ENCODE results near the gene STK31.
"Not testable (repeated sequence)": the region's sequence is repeated elsewhere in the genome, so short reads cannot be mapped to it uniquely, and the experiment has no call there.

The STK31 gene

GRCh38 chr7:23713285-23714149 is 3.5 kb downstream of the STK31 start:
- DNase-seq (ENCODE audit: low read depth in 2 of 2), result no peak

GRCh38 chr7:23714150-23714464 is 4.1 kb downstream of the STK31 start:
- DNase-seq (ENCODE audit: low read depth in 2 of 2), result no peak

GRCh38 chr7:23714579-23714978 is 4.6 kb downstream of the STK31 start:
- DNase-seq (ENCODE audit: low read depth in 2 of 2), result no peak

GRCh38 chr7:23715099-23715498 is 5.1 kb downstream of the STK31 start:
- no peak for DNase-seq (ENCODE audit: low read depth in 2 of 2)

GRCh38 chr7:23717788-23718187 is 7.8 kb downstream of the STK31 start:
- DNase-seq (ENCODE audit: low read depth in 2 of 2), result no peak

GRCh38 chr7:23721456-23721855 is 11.4 kb downstream of the STK31 start:
- DNase-seq (ENCODE audit: low read depth in 2 of 2), result no peak

- DNase-seq (ENCODE audit: low read depth in 2 of 2), result not testable (repeated sequence)
Observed at GRCh38 chr7:23722587-23723216, 12.7 kb downstream of the STK31 start.

- not testable (repeated sequence) for DNase-seq (ENCODE audit: low read depth in 2 of 2)
Observed at GRCh38 chr7:23724113-23724512, 14.1 kb downstream of the STK31 start.

- DNase-seq (ENCODE audit: low read depth in 2 of 2), result no peak
Observed at GRCh38 chr7:23742051-23742450, 32.0 kb downstream of the STK31 start.

- DNase-seq (ENCODE audit: low read depth in 2 of 2), result no peak
Observed at GRCh38 chr7:23743226-23743625, 33.2 kb downstream of the STK31 start.

GRCh38 chr7:23746629-23747028 is 36.6 kb downstream of the STK31 start:
- no peak for DNase-seq (ENCODE audit: low read depth in 2 of 2)

GRCh38 chr7:23751852-23752251 is 41.8 kb downstream of the STK31 start:
- DNase-seq (ENCODE audit: low read depth in 2 of 2), result no peak

GRCh38 chr7:23758839-23759238 is 48.8 kb downstream of the STK31 start:
- DNase-seq (ENCODE audit: low read depth in 2 of 2), result not testable (repeated sequence)

GRCh38 chr7:23759671-23760391 is 49.8 kb downstream of the STK31 start:
- no peak for DNase-seq (ENCODE audit: low read depth in 2 of 2)

GRCh38 chr7:23765943-23766342 is 55.9 kb downstream of the STK31 start:
- DNase-seq (ENCODE audit: low read depth in 2 of 2), result no peak

GRCh38 chr7:23767514-23767913 is 57.5 kb downstream of the STK31 start:
- no peak for DNase-seq (ENCODE audit: low read depth in 2 of 2)

GRCh38 chr7:23768022-23768421 is 58.0 kb downstream of the STK31 start:
- DNase-seq (ENCODE audit: low read depth in 2 of 2), result no peak

GRCh38 chr7:23779185-23779800 is 69.3 kb downstream of the STK31 start:
- not testable (repeated sequence) for DNase-seq (ENCODE audit: low read depth in 2 of 2)

GRCh38 chr7:23783115-23783514 is 73.1 kb downstream of the STK31 start:
- no peak for DNase-seq (ENCODE audit: low read depth in 2 of 2)

- no peak for DNase-seq (ENCODE audit: low read depth in 2 of 2)
Observed at GRCh38 chr7:23787272-23787671, 77.3 kb downstream of the STK31 start.

- DNase-seq (ENCODE audit: low read depth in 2 of 2), result no peak
Observed at GRCh38 chr7:23788843-23789242, 78.8 kb downstream of the STK31 start.

- no peak for DNase-seq (ENCODE audit: low read depth in 2 of 2)
Observed at GRCh38 chr7:23791721-23792120, 81.7 kb downstream of the STK31 start.
